Lower leg skin (tissue), 4 donors: Measurements from ENCODE around the gene TCOF1. TPM values are rescaled to one million over a fixed set of nuclear protein-coding genes. Genes with fewer than 3 reads are reported as not detected.

Experiments used
- DNase-seq, 2 donors: peaks; one replicate each; pipeline ENCODE4 v3.0.0-alpha.2; 2019; ENCODE audit warnings: low spot score in 2 of 2
- H3K4me3 ChIP-seq: fragments of 200-600 bp; sonication (generic); 2 replicates; pipeline ENCODE4 v1.5.1; 2017; ENCODE audit warnings: mild to moderate bottlenecking, low read depth; ENCODE audit not compliant: poor library complexity, severe bottlenecking
- CTCF ChIP-seq, 3 donors: fragments of 450-650 bp; IDR thresholded peaks; one replicate each; pipeline ENCODE4 v1.5.1; 2016; ENCODE audit warnings: antibody characterized with exemption in 3 of 3, mild to moderate bottlenecking in 3 of 3, moderate library complexity in 2 of 3
- POLR2A ChIP-seq, 2 donors: fragments of 450-650 bp; IDR thresholded peaks; one replicate each; pipeline ENCODE4 v1.6.1; 2016 to 2017; ENCODE audit warnings: antibody characterized with exemption in 2 of 2, mild to moderate bottlenecking in 1 of 2, moderate library complexity in 1 of 2
- WGBS, 2 donors: methylation state at CpG; one replicate each; pipeline ENCODE4 v1.1.5; 2018; 5-methylcytosine and 5-hydroxymethylcytosine counted together
- intact Hi-C: fragments of 100-400 bp; cut with DNase I; formaldehyde crosslinking; loops from one replicate; pipeline ENCODE4 v1.15.0; 2023; ENCODE audit warnings: low total_unique reads
- total RNA-seq, 4 donors: library from RNA; depleted of rRNA; stranded (reverse); fragments of >200 nt; gene quantifications; one replicate each; pipeline ENCODE4 v1.1.0, GENCODE V29; 2016

Gene TCOF1
- total RNA-seq, 4 donors from 2014 or later: 30.6 to 35.0 (median 32.2) TPM

DNA sequence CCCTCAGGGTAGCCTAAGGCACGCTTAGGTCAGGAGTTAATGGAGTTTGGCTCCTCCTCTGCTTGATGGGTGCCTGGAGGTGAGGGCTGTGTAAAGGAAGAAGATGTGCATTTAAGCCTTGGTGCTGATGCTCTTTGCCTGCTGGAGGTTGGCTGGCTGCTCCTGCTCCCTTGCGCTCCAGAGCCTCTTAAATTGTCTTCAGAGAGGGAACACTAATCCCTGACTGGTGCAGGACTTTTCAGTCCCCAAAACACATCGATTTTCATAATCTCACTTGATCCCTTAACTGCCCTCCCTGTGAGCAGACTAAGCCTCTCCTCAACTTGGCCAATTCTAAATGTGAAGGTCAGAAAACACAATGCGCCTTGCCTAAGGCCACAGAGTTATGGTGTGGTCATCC is 16.2 kb upstream of the TCOF1 start:
- 78 to 86% methylated on average over 4 of the region's 4 CpGs for WGBS, 2 donors
- intact Hi-C loops: no loop called here
- H3K4me3 ChIP-seq: no peak overlapping the region
- no peak for DNase-seq
- TF ChIP-seq POLR2A (IDR thresholded peaks at IDR 0.05) (no peak), CTCF (IDR thresholded peaks at IDR 0.05) (no peak)

DNA sequence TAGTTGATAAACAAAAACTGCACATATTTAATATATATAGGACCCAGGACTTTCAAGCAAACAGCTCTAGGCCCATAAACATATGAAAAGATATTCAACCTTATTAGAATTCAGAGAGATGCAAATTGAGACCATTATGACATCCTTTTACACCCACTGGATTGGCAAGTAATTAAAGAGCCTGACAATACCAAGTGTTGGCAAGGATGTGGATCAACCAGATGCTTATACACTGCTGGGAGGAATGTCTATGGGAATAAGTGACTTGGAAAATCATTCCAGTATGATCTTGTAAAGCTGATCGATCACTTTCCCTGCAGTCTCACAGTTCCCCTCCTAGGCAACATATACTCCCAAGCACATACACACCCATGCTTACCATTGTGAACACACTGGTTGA is 15.5 kb upstream of the TCOF1 start:
- no peak for TF ChIP-seq CTCF (IDR thresholded peaks at IDR 0.05)
- TF ChIP-seq POLR2A (IDR thresholded peaks at IDR 0.05): no peak
- 90 to 95% methylated on average over 1 of the region's 1 CpG for WGBS, 2 donors
- H3K4me3 ChIP-seq: no peak overlapping the region
- intact Hi-C loops: no loop called here
- DNase-seq: no peak

GRCh38 chr5:150342583-150342982 is 14.9 kb upstream of the TCOF1 start:
- DNase-seq: no peak
- H3K4me3 ChIP-seq: no peak overlapping the region
- 89 to 94% methylated on average over 5 of the region's 5 CpGs for WGBS, 2 donors
- TF ChIP-seq CTCF (IDR thresholded peaks at IDR 0.05): no peak
- no peak for TF ChIP-seq POLR2A (IDR thresholded peaks at IDR 0.05)
- intact Hi-C loops: no loop called here

DNA sequence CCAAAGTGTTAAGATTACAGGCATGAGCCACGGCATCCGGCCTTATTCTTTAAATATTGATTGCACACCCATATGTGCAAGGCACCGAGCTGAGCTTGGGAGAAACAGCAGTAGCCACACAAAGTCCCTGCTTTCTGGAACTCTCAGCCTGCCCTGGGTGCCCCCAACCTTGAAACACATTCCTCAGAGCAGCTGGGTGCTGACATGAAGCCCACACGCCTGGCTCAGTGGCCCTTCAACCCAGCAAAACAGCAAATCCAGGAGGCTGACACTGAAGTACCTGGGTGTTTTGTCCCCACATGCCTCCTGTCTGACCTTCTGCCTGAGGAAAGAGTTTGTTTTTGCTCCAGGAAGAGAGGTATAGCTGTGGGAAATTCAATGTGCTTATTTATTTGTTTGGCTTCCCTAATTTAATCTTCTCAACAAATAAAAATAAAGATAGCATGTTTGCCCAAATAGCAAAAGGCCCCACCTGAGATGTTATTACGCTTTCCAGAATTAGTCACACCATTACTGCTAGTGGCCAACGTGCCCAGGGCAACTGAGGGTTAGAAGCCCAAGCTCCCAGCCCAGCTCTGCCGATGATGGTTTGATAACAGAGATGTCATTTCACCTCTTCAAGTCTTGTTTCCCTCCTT is 13.4 kb upstream of the TCOF1 start:
- no peak for DNase-seq
- no peak overlapping the region for H3K4me3 ChIP-seq
- 75 to 78% methylated on average over 7 of the region's 7 CpGs for WGBS, 2 donors
- intact Hi-C loops: no loop called here
- TF ChIP-seq CTCF (IDR thresholded peaks at IDR 0.05): no peak
- no peak for TF ChIP-seq POLR2A (IDR thresholded peaks at IDR 0.05)

GRCh38 chr5:150345716-150346115 is 11.8 kb upstream of the TCOF1 start:
- intact Hi-C loops: no loop called here
- TF ChIP-seq POLR2A (IDR thresholded peaks at IDR 0.05): no peak
- no peak for TF ChIP-seq CTCF (IDR thresholded peaks at IDR 0.05)
- 85 to 89% methylated on average over 5 of the region's 5 CpGs for WGBS, 2 donors
- H3K4me3 ChIP-seq: no peak overlapping the region
- DNase-seq: no peak

DNA sequence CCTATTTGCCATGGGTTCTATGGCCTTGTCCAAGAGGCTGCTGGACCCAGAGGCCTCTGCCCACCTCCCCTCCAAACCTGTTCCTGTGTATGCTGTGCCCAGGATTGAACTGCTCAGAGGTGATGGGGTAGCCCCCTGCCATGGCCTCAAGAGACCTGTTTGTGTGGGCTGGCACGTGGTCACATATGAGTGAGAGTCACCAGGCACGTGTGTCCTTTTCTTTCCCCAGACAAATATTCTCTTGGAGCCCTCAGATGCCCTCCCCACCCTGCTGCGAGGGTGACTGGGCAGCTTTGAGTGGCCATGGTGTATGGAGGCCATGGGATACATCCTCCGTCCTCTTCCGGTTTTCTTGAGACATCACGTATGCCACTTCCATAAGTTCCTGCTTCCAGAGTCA is 10.9 kb upstream of the TCOF1 start:
- no peak for DNase-seq
- no peak overlapping the region for H3K4me3 ChIP-seq
- intact Hi-C loops: no loop called here
- WGBS, 2 donors: 89 to 95% methylated on average over 6 of the region's 6 CpGs
- TF ChIP-seq POLR2A (IDR thresholded peaks at IDR 0.05): no peak
- TF ChIP-seq CTCF (IDR thresholded peaks at IDR 0.05): no peak
